K562 (cell line): Measurements from ENCODE around the gene SPATS2. TPM values are rescaled to one million over a fixed set of nuclear protein-coding genes. Genes with fewer than 3 reads are reported as not detected.

ENCODE experiments used
- DMBX1 ChIP-seq: fragments of 250-450 bp; sonication (Bioruptor Pico); IDR thresholded peaks from 2 replicates; pipeline ENCODE4 v1.8.0; 2022; ENCODE audit warnings: inconsistent platforms, mild to moderate bottlenecking, moderate library complexity, borderline replicate concordance
- GTF2B ChIP-seq: IDR thresholded peaks from 2 replicates; pipeline ENCODE4 v1.6.1; 2011; ENCODE audit not compliant: insufficient read length; ENCODE audit errors: extremely low read depth
- MEF2A ChIP-seq: IDR thresholded peaks from 2 replicates; pipeline ENCODE4 v1.6.1; 2011; ENCODE audit warnings: low read depth, mild to moderate bottlenecking, low read length, moderate library complexity; ENCODE audit not compliant: control insufficient read depth
- NEUROD1 ChIP-seq: fragments of 150-350 bp; IDR thresholded peaks from 2 replicates; pipeline ENCODE4 v1.6.1; 2014; ENCODE audit warnings: borderline replicate concordance, low read length, low read depth; ENCODE audit not compliant: partially characterized antibody
- PTTG1 ChIP-seq: fragments of 450-650 bp; IDR thresholded peaks from 2 replicates; pipeline ENCODE4 v1.6.1; 2016; ENCODE audit warnings: low read depth, mild to moderate bottlenecking, missing genetic modification characterization, missing compliant biosample characterization
- THRB ChIP-seq: fragments of 450-650 bp; formaldehyde crosslinking; conservative IDR thresholded peaks from 2 replicates; pipeline ENCODE4 v1.4.0; 2022; ENCODE audit warnings: mild to moderate bottlenecking, missing genetic modification characterization
- TSC22D4 ChIP-seq: fragments of 450-650 bp; IDR thresholded peaks from 2 replicates; pipeline ENCODE4 v1.6.1; 2016; ENCODE audit warnings: missing genetic modification characterization, missing biosample characterization, control low read depth
- polyA plus RNA-seq, 8 experiments: library from polyadenylated mRNA; depleted of rRNA in 4 of 8; stranded (reverse) in 5 of 8; unstranded in 3 of 8; fragments of >200 nt; fragmentation: Nextera tagmentation in 2 of 8; fragmentation: Illumina TruSeq in 1 of 8; extraction: Ambion mirVana in 2 of 8; extraction: Trizol in 1 of 8; gene quantifications; 2 replicates each; pipeline versions ENCODE4 v1.2.1 to v1.2.3, GENCODE V29; 2011 to 2014; ENCODE audit warnings: inconsistent platforms in 1 of 8, missing spikeins in 1 of 8
- total RNA-seq, 7 experiments: library from RNA; depleted of rRNA in 6 of 7; stranded (reverse); fragments of >200 nt in 6 of 7; fragmentation: Illumina TruSeq in 2 of 7; extraction: Trizol in 2 of 7; gene quantifications; 2 replicates each; pipeline versions ENCODE4 v1.2.1 to v1.2.3, GENCODE V29; 2011 to 2021; ENCODE audit warnings: low replicate concordance in 1 of 7
- TF ChIP-seq, protein P1 (sequence below), 2 experiments: IDR thresholded peaks in 1 of 2; conservative IDR thresholded peaks in 1 of 2; 2 replicates each; pipeline ENCODE4 v1.6.1; 2016; ENCODE audit warnings: low read depth in 2 of 2, mild to moderate bottlenecking in 1 of 2, missing compliant biosample characterization in 1 of 2, missing genetic modification characterization in 1 of 2, moderate library complexity in 1 of 2
- TF ChIP-seq, protein P2 (sequence below): fragments of 450-650 bp; IDR thresholded peaks from 2 replicates; pipeline ENCODE4 v1.6.1; 2016; ENCODE audit warnings: mild to moderate bottlenecking, moderate library complexity

Gene SPATS2
- total and polyA plus RNA-seq, 9 of the 15 experiments (the other 6 are each of a cell fraction or from before 2014, with no cell fraction given): 5.4 to 48.2 (median 17.5) TPM

- TF ChIP-seq, protein P1, sequence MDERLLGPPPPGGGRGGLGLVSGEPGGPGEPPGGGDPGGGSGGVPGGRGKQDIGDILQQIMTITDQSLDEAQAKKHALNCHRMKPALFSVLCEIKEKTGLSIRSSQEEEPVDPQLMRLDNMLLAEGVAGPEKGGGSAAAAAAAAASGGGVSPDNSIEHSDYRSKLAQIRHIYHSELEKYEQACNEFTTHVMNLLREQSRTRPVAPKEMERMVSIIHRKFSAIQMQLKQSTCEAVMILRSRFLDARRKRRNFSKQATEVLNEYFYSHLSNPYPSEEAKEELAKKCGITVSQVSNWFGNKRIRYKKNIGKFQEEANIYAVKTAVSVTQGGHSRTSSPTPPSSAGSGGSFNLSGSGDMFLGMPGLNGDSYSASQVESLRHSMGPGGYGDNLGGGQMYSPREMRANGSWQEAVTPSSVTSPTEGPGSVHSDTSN (CRISPR knock-in tag; IDR thresholded peaks at IDR 0.05; ENCODE audit: low read depth): no peak
- TF ChIP-seq, protein P1 (tag; conservative IDR thresholded peaks at IDR 0.05; ENCODE audit: low read depth): 0 out of 2 replicates have a peak, but pooled peaks have one; percentile 24
- TF ChIP-seq GTF2B (no peak), TSC22D4 (tag) (no peak), MEF2A (no peak), PTTG1 (tag) (no peak), THRB (CRISPR knock-in tag) (no peak), NEUROD1 (no peak), DMBX1 (no peak)
- TF ChIP-seq, protein P2, sequence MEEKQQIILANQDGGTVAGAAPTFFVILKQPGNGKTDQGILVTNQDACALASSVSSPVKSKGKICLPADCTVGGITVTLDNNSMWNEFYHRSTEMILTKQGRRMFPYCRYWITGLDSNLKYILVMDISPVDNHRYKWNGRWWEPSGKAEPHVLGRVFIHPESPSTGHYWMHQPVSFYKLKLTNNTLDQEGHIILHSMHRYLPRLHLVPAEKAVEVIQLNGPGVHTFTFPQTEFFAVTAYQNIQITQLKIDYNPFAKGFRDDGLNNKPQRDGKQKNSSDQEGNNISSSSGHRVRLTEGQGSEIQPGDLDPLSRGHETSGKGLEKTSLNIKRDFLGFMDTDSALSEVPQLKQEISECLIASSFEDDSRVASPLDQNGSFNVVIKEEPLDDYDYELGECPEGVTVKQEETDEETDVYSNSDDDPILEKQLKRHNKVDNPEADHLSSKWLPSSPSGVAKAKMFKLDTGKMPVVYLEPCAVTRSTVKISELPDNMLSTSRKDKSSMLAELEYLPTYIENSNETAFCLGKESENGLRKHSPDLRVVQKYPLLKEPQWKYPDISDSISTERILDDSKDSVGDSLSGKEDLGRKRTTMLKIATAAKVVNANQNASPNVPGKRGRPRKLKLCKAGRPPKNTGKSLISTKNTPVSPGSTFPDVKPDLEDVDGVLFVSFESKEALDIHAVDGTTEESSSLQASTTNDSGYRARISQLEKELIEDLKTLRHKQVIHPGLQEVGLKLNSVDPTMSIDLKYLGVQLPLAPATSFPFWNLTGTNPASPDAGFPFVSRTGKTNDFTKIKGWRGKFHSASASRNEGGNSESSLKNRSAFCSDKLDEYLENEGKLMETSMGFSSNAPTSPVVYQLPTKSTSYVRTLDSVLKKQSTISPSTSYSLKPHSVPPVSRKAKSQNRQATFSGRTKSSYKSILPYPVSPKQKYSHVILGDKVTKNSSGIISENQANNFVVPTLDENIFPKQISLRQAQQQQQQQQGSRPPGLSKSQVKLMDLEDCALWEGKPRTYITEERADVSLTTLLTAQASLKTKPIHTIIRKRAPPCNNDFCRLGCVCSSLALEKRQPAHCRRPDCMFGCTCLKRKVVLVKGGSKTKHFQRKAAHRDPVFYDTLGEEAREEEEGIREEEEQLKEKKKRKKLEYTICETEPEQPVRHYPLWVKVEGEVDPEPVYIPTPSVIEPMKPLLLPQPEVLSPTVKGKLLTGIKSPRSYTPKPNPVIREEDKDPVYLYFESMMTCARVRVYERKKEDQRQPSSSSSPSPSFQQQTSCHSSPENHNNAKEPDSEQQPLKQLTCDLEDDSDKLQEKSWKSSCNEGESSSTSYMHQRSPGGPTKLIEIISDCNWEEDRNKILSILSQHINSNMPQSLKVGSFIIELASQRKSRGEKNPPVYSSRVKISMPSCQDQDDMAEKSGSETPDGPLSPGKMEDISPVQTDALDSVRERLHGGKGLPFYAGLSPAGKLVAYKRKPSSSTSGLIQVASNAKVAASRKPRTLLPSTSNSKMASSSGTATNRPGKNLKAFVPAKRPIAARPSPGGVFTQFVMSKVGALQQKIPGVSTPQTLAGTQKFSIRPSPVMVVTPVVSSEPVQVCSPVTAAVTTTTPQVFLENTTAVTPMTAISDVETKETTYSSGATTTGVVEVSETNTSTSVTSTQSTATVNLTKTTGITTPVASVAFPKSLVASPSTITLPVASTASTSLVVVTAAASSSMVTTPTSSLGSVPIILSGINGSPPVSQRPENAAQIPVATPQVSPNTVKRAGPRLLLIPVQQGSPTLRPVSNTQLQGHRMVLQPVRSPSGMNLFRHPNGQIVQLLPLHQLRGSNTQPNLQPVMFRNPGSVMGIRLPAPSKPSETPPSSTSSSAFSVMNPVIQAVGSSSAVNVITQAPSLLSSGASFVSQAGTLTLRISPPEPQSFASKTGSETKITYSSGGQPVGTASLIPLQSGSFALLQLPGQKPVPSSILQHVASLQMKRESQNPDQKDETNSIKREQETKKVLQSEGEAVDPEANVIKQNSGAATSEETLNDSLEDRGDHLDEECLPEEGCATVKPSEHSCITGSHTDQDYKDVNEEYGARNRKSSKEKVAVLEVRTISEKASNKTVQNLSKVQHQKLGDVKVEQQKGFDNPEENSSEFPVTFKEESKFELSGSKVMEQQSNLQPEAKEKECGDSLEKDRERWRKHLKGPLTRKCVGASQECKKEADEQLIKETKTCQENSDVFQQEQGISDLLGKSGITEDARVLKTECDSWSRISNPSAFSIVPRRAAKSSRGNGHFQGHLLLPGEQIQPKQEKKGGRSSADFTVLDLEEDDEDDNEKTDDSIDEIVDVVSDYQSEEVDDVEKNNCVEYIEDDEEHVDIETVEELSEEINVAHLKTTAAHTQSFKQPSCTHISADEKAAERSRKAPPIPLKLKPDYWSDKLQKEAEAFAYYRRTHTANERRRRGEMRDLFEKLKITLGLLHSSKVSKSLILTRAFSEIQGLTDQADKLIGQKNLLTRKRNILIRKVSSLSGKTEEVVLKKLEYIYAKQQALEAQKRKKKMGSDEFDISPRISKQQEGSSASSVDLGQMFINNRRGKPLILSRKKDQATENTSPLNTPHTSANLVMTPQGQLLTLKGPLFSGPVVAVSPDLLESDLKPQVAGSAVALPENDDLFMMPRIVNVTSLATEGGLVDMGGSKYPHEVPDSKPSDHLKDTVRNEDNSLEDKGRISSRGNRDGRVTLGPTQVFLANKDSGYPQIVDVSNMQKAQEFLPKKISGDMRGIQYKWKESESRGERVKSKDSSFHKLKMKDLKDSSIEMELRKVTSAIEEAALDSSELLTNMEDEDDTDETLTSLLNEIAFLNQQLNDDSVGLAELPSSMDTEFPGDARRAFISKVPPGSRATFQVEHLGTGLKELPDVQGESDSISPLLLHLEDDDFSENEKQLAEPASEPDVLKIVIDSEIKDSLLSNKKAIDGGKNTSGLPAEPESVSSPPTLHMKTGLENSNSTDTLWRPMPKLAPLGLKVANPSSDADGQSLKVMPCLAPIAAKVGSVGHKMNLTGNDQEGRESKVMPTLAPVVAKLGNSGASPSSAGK: no peak
Observed at GRCh38 chr12:49568442-49569162, 201.3 kb downstream of the SPATS2 start (continued).
